HepG2 (cell line): ENCODE results near the gene GRIK5. TPM values are rescaled to one million over a fixed set of nuclear protein-coding genes. Genes with fewer than 3 reads are reported as not detected.
A peak's percentile ranks its signal among the peaks of the same experiment; 100 is the strongest.

Experiments
- AGO2 ChIP-seq: fragments of 200-400 bp; formaldehyde crosslinking; optimal IDR thresholded peaks from 2 replicates; pipeline ENCODE3; 2017; ENCODE audit warnings: mild to moderate bottlenecking, low read depth, low read length, moderate library complexity
- CAMTA2 ChIP-seq: sonication (generic); formaldehyde crosslinking; IDR thresholded peaks from 2 replicates; pipeline ENCODE4 v1.4.0; 2020; ENCODE audit warnings: mild to moderate bottlenecking, missing genetic modification reagents, borderline replicate concordance
- KLF16 ChIP-seq, 2 experiments: sonication (generic) in 1 of 2; formaldehyde crosslinking in 1 of 2; IDR thresholded peaks; 2 replicates each; pipeline versions ENCODE4 v1.6.1 to v1.8.0; 2016 to 2023; ENCODE audit warnings: missing genetic modification reagents in 2 of 2, missing compliant biosample characterization in 1 of 2
- NCOA2 ChIP-seq: sonication (generic); formaldehyde crosslinking; IDR thresholded peaks from 2 replicates; pipeline ENCODE4 v1.8.0; 2022; ENCODE audit warnings: inconsistent platforms
- NFE2L2 ChIP-seq: fragments of 150-350 bp; IDR thresholded peaks from 2 replicates; pipeline ENCODE4 v1.6.1; 2014; ENCODE audit warnings: low read length
- SNRNP70 ChIP-seq: fragments of 200-400 bp; formaldehyde crosslinking; IDR thresholded peaks from 2 replicates; pipeline ENCODE4 v1.6.1; 2017; ENCODE audit warnings: mild to moderate bottlenecking, low read depth, low read length, moderate library complexity
- SUZ12 ChIP-seq: fragments of 150-350 bp; IDR thresholded peaks from 2 replicates; pipeline ENCODE4 v1.6.1; 2014; ENCODE audit warnings: low read depth, low read length
- TGIF2 ChIP-seq: IDR thresholded peaks from 2 replicates; pipeline ENCODE4 v1.6.1; 2016; ENCODE audit warnings: control low read depth, missing compliant biosample characterization
- ZBTB7A ChIP-seq: sonication (generic); formaldehyde crosslinking; IDR thresholded peaks from 2 replicates; pipeline ENCODE4 v1.8.0; 2022; ENCODE audit warnings: mild to moderate bottlenecking, missing genetic modification reagents
- ZBTB8A ChIP-seq: sonication (generic); formaldehyde crosslinking; IDR thresholded peaks from 2 replicates; pipeline ENCODE4 v1.4.0; 2020; ENCODE audit warnings: mild to moderate bottlenecking, low read depth, missing genetic modification reagents, borderline replicate concordance
- ZIK1 ChIP-seq: sonication (generic); formaldehyde crosslinking; IDR thresholded peaks from 2 replicates; pipeline ENCODE4 v1.5.0; 2020; ENCODE audit warnings: mild to moderate bottlenecking, low read depth, missing genetic modification reagents, borderline replicate concordance
- ZSCAN22 ChIP-seq: sonication (generic); formaldehyde crosslinking; IDR thresholded peaks from 2 replicates; pipeline ENCODE4 v1.4.0; 2020; ENCODE audit warnings: mild to moderate bottlenecking, missing genetic modification reagents
- polyA plus RNA-seq, 8 experiments: library from polyadenylated mRNA; depleted of rRNA in 3 of 8; stranded (reverse) in 7 of 8; unstranded in 1 of 8; fragments of >200 nt; fragmentation: Illumina TruSeq in 4 of 8; extraction: Trizol in 4 of 8; gene quantifications; 2 replicates each; pipeline versions ENCODE4 v1.2.1 to v1.2.3, GENCODE V29; 2011 to 2016; ENCODE audit warnings: low read depth in 4 of 8, missing spikeins in 1 of 8, mixed read lengths in 1 of 8; ENCODE audit not compliant: insufficient read depth in 1 of 8
- total RNA-seq, 5 experiments: library from RNA; depleted of rRNA; stranded (reverse); fragments of >200 nt; fragmentation: Illumina TruSeq; extraction: Trizol; gene quantifications; 2 replicates each; pipeline ENCODE4 v1.2.3, GENCODE V29; 2016; ENCODE audit warnings: low read depth in 1 of 5
- TF ChIP-seq, protein P1 (sequence below): sonication (generic); formaldehyde crosslinking; IDR thresholded peaks from 2 replicates; pipeline ENCODE4 v1.5.1; 2020; ENCODE audit warnings: mild to moderate bottlenecking, moderate library complexity, missing genetic modification reagents
- TF ChIP-seq, protein P2 (sequence below): IDR thresholded peaks from 2 replicates; pipeline ENCODE4 v1.6.1; 2018; ENCODE audit warnings: missing genetic modification reagents
- TF ChIP-seq, protein P3 (sequence below), 2 experiments: fragments of 450-650 bp in 1 of 2; sonication (generic) in 1 of 2; formaldehyde crosslinking; IDR thresholded peaks; 2 replicates each; pipeline versions ENCODE4 v1.5.0 to v1.8.0; 2020 to 2022; ENCODE audit warnings: mild to moderate bottlenecking in 1 of 2, missing genetic modification reagents in 1 of 2
- TF ChIP-seq, protein P4 (sequence below): IDR thresholded peaks from 2 replicates; pipeline ENCODE4 v1.6.1; 2012; ENCODE audit warnings: low read depth, low read length, improper control_type of control experiment
- TF ChIP-seq, protein P5 (sequence below): sonication (generic); formaldehyde crosslinking; IDR thresholded peaks from 2 replicates; pipeline ENCODE4 v1.5.0; 2020; ENCODE audit warnings: mild to moderate bottlenecking, missing genetic modification reagents, moderate library complexity
- TF ChIP-seq, protein P6 (sequence below): sonication (generic); formaldehyde crosslinking; IDR thresholded peaks from 2 replicates; pipeline ENCODE4 v1.4.0; 2020; ENCODE audit warnings: missing genetic modification reagents
- TF ChIP-seq, protein P7 (sequence below): sonication (generic); formaldehyde crosslinking; IDR thresholded peaks from 2 replicates; pipeline ENCODE4 v1.8.1; 2023; ENCODE audit warnings: missing genetic modification reagents, mild to moderate bottlenecking, borderline replicate concordance

GRIK5 gene
- total and polyA plus RNA-seq, 2 of the 13 experiments (the other 11 are each of a cell fraction or from before 2014, with no cell fraction given) = not detected

DNA sequence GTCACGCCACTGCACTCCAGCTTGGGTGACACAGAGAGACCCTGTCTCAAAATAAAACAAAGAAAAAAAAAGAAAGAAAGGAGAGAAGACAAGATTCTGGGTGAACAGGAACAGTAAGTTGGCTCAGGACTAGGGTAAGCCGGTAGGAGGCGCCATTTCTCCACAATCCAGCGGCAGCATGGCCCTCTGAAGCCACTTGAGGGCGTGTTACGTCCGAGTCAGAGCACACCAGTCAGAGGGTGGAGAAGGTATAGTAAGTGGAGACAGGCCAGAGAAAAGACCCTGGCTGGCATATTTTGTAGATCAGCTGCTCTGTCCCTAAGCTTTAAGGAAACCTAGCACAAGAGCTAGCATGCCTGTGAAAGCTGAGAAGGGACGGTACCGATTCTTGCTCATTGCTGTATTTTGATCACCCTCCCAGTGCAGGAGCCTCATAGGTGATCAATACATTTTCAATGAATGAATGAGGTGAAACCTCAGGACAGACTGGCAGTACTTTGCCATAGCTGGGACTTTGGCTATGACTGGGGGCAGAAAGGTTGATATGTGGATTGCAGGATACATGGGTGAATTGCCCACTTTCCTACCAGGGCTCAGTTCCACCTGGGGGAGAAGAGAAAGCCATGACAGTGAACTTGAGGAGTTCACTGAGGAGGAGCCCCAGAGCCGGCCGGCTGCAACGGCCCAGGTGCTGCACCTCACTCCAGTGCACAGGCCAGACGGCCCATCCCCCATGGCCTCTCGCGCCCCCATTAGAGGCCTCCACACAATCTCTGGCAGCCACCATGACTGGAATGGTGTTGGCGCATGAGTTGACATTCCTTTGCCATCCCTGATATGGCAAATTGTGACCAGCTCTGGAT lies 38.8 kb upstream of the GRIK5 start (continued):
- TF ChIP-seq, protein P1, sequence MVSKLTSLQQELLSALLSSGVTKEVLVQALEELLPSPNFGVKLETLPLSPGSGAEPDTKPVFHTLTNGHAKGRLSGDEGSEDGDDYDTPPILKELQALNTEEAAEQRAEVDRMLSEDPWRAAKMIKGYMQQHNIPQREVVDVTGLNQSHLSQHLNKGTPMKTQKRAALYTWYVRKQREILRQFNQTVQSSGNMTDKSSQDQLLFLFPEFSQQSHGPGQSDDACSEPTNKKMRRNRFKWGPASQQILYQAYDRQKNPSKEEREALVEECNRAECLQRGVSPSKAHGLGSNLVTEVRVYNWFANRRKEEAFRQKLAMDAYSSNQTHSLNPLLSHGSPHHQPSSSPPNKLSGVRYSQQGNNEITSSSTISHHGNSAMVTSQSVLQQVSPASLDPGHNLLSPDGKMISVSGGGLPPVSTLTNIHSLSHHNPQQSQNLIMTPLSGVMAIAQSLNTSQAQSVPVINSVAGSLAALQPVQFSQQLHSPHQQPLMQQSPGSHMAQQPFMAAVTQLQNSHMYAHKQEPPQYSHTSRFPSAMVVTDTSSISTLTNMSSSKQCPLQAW (CRISPR knock-in tag) = no peak
- TF ChIP-seq, protein P2, sequence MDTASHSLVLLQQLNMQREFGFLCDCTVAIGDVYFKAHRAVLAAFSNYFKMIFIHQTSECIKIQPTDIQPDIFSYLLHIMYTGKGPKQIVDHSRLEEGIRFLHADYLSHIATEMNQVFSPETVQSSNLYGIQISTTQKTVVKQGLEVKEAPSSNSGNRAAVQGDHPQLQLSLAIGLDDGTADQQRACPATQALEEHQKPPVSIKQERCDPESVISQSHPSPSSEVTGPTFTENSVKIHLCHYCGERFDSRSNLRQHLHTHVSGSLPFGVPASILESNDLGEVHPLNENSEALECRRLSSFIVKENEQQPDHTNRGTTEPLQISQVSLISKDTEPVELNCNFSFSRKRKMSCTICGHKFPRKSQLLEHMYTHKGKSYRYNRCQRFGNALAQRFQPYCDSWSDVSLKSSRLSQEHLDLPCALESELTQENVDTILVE (CRISPR knock-in tag) = no peak
- no peak for TF ChIP-seq NCOA2 (CRISPR knock-in tag)
- TF ChIP-seq, protein P3, sequence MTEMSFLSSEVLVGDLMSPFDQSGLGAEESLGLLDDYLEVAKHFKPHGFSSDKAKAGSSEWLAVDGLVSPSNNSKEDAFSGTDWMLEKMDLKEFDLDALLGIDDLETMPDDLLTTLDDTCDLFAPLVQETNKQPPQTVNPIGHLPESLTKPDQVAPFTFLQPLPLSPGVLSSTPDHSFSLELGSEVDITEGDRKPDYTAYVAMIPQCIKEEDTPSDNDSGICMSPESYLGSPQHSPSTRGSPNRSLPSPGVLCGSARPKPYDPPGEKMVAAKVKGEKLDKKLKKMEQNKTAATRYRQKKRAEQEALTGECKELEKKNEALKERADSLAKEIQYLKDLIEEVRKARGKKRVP (CRISPR knock-in tag; IDR thresholded peaks at IDR 0.05) = no peak
- no peak for TF ChIP-seq ZIK1 (CRISPR knock-in tag)
- TF ChIP-seq ZBTB8A (CRISPR knock-in tag) = no peak
- TF ChIP-seq AGO2 = no peak
- no peak for TF ChIP-seq TGIF2 (CRISPR knock-in tag)
- TF ChIP-seq, protein P4, sequence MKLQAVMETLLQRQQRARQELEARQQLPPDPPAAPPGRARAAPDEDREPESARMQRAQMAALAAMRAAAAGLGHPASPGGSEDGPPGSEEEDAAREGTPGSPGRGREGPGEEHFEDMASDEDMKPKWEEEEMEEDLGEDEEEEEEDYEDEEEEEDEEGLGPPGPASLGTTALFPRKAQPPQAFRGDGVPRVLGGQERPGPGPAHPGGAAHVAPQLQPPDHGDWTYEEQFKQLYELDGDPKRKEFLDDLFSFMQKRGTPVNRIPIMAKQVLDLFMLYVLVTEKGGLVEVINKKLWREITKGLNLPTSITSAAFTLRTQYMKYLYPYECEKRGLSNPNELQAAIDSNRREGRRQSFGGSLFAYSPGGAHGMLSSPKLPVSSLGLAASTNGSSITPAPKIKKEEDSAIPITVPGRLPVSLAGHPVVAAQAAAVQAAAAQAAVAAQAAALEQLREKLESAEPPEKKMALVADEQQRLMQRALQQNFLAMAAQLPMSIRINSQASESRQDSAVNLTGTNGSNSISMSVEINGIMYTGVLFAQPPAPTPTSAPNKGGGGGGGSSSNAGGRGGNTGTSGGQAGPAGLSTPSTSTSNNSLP = no peak
- TF ChIP-seq, protein P5, sequence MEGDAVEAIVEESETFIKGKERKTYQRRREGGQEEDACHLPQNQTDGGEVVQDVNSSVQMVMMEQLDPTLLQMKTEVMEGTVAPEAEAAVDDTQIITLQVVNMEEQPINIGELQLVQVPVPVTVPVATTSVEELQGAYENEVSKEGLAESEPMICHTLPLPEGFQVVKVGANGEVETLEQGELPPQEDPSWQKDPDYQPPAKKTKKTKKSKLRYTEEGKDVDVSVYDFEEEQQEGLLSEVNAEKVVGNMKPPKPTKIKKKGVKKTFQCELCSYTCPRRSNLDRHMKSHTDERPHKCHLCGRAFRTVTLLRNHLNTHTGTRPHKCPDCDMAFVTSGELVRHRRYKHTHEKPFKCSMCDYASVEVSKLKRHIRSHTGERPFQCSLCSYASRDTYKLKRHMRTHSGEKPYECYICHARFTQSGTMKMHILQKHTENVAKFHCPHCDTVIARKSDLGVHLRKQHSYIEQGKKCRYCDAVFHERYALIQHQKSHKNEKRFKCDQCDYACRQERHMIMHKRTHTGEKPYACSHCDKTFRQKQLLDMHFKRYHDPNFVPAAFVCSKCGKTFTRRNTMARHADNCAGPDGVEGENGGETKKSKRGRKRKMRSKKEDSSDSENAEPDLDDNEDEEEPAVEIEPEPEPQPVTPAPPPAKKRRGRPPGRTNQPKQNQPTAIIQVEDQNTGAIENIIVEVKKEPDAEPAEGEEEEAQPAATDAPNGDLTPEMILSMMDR = peak; percentile 96
- no peak for TF ChIP-seq KLF16 (CRISPR knock-in tag; IDR thresholded peaks at IDR 0.05)
- TF ChIP-seq, protein P6, sequence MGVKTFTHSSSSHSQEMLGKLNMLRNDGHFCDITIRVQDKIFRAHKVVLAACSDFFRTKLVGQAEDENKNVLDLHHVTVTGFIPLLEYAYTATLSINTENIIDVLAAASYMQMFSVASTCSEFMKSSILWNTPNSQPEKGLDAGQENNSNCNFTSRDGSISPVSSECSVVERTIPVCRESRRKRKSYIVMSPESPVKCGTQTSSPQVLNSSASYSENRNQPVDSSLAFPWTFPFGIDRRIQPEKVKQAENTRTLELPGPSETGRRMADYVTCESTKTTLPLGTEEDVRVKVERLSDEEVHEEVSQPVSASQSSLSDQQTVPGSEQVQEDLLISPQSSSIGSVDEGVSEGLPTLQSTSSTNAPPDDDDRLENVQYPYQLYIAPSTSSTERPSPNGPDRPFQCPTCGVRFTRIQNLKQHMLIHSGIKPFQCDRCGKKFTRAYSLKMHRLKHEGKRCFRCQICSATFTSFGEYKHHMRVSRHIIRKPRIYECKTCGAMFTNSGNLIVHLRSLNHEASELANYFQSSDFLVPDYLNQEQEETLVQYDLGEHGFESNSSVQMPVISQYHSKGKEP (CRISPR knock-in tag) = no peak
- TF ChIP-seq SUZ12 = 0 out of 2 replicates have a peak, but pooled peaks have one; percentile 23
- TF ChIP-seq CAMTA2 (CRISPR knock-in tag) = no peak
- TF ChIP-seq SNRNP70 = no peak
- no peak for TF ChIP-seq ZBTB7A (CRISPR knock-in tag)
- TF ChIP-seq ZSCAN22 = peak; percentile 93
- no peak for TF ChIP-seq NFE2L2
- TF ChIP-seq, protein P7, sequence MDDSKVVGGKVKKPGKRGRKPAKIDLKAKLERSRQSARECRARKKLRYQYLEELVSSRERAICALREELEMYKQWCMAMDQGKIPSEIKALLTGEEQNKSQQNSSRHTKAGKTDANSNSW = no peak
